GM12874 (cell line): Measurements from ENCODE around the gene IZUMO3.

Experiments used
- TF ChIP-seq, protein P1 (sequence below): IDR thresholded peaks from 2 replicates; pipeline ENCODE4 v1.5.1; 2011; ENCODE audit warnings: low read depth, mild to moderate bottlenecking, control low read depth, low read length, moderate library complexity; ENCODE audit not compliant: insufficient read depth

IZUMO3 gene, protein sequence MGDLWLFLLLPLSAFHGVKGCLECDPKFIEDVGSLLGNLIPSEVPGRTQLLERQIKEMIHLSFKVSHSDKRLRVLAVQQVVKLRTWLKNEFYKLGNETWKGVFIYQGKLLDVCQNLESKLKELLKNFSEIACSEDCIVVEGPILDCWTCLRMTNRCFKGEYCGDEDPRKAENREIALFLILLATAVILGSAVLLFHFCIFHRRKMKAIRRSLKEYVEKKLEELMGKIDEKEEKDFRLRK

DNA sequence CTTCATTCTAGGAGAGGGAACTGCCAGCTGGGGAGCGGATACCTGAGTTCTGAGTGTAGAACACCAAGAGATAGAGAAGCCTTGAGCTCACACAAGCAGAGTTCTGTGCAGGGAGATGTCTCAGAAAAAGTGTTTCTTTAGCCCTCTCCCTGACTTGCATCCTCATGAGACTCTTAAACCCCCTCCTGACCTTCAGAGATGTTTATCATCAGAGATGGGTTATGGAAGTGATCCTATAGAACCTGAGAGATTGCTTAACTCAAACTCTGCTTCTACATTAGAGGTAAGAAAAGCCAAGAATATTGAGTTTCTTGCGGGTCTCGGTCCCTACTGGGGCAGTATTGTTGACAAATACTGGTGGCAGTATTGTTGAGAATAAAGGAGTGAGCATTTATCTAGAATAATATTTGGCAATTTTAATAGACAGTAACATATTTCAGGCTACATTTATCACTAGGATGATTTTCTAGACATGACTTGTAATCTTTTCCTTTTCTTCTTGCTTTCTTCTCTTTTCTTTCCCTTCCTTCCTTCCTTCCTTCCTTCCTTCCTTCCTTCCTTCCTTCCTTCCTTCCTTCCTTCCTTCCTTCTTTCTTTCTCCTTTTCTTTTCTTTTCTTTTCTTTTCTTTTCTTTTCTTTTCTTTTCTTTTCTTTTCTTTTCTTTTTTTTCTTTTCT lies at the start of gene IZUMO3:
Gene IZUMO3 (minus strand): TSS at position 51 of the 676 bp plus-strand sequence. CDS start 248 bp downstream, outside the sequence.
- TF ChIP-seq, protein P1, sequence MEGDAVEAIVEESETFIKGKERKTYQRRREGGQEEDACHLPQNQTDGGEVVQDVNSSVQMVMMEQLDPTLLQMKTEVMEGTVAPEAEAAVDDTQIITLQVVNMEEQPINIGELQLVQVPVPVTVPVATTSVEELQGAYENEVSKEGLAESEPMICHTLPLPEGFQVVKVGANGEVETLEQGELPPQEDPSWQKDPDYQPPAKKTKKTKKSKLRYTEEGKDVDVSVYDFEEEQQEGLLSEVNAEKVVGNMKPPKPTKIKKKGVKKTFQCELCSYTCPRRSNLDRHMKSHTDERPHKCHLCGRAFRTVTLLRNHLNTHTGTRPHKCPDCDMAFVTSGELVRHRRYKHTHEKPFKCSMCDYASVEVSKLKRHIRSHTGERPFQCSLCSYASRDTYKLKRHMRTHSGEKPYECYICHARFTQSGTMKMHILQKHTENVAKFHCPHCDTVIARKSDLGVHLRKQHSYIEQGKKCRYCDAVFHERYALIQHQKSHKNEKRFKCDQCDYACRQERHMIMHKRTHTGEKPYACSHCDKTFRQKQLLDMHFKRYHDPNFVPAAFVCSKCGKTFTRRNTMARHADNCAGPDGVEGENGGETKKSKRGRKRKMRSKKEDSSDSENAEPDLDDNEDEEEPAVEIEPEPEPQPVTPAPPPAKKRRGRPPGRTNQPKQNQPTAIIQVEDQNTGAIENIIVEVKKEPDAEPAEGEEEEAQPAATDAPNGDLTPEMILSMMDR, result no peak

DNA sequence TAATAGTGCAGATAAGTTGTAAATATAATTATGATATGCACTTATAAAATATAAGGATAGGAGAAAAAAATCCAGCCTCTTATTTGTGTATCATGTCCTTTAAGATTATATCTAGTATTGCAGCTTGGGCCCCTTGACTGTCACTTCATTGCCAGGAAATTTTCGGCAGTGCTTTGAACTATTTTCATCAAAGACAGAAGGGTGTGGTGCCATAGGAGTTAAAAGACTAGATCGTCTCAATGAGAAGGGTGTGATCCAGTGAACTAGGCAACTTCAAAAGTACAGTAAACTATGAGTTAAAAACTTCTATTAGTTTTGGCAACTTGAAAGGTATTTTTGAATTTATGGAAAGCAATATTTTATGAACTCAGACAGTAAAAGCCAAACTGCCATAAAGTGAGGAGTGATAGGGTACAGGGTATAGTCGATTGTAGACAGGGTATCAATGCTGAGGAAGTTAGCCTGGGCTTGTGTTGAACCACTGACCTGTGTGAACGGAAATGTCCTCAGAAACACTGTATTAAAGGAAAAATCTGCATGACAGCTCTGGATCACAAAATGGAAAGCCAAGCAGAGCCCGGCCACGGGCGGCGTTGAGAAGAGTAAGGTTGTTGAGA lies 48.6 kb upstream of the IZUMO3 start:
- TF ChIP-seq, protein P1, result no peak

DNA sequence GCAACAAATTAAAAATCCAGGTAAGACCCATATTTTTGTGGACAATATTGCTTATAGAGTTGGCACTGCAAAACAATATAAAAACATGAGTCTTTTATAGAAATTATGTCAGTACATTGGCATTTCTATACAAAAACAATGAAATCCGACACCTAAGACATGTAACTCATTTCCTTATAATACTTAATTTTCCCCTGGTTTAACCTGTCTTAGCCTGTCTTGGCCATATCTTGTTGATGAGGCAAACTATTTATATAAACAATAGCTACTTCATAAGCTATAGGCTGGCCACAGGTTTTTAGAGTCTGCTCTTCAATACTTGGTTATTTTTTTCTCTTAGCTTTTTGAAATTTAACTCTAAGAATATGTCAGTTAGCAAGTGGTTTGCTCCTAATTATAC lies 44.7 kb upstream of the IZUMO3 start:
- TF ChIP-seq, protein P1, result no peak

DNA sequence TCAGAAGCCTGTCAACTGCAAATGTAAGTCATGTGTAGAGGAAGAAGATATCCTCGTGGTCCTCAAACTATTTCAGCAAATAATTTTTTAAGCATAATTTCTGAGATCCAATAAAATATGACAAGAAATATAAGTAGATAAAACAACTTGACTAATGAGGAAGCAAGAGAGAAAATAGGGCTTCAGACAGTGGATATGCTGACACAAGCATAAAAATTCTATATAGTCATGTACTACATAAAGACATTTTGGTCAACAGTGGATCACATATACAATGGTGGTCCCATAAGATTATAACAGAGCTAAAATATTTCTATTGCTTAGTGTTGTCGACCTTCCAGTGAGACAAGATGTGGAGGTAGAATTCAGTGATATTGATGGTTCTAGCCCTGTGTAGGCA lies 42.2 kb upstream of the IZUMO3 start:
- TF ChIP-seq, protein P1, result no peak

DNA sequence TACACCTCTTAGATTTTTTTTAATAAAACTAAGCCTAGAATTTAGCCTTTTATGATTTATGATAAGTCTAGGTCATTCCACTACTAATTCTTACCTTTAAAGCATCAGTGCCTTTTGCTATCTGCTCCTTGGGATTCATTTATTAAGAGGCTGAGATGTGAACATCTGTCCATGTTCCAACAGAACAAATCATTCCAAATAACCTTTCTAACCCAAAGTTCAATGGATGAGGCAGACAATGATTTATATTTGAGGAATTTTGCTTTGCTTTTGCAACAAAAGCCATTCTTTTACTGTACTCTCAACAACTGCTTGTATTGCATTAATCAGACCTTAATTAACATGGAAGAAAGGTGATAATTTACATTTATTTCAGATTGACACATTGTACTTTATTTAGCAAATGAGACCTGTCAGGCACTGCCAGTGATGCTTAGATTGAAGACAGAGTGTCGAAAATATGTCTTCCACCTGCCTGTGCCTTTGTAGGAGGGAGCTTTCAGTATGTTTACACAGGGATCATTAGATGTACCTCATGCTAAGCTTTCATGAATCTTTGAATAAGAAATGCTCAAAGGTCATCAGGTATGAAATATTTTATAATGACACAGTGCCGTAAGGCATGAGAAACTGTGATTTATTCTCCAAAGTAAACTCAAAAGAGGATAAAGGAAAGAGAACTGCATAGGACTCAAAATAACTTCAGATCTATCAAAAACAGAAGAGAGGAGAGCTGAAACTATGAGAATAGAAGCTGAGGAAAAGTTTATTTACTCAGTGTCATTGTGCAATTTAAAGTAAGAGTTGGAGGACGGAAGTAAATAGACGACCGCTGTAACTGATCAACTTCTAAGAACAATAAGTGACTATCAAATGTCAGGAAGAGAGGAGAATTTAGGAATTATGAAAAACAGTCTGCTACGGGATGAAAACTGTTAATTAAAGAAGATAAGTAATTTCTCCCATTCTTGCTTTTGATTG lies 36.7 kb upstream of the IZUMO3 start:
- TF ChIP-seq, protein P1, result no peak

DNA sequence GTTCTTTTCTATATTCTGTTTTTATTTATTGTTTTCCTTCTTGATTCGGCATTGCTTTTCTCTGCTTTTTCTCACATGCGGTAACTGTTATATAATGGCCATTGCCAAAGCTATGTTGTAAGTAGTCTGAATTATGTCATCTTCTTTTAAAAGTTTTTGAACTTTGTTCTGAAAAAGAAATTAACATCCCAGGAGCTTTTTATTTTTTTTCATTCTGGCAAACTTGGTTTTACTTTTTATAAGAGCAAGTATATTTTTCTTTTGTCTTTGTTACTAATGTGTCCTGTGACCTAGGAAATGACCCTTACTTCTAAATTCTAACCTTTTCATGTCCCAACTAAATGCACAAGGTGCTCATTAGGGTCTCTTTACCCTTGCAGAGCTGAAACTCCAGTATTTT lies 26.7 kb upstream of the IZUMO3 start:
- TF ChIP-seq, protein P1, result no peak
